NK-92 (cell line): ENCODE results near the gene ADIPOR2.
"Not testable (repeated sequence)": the region's sequence is repeated elsewhere in the genome, so short reads cannot be mapped to it uniquely, and the experiment has no call there.

Source experiments
- DNase-seq: peaks from one replicate; lab custom pipeline; 2025; ENCODE audit not compliant: unreplicated experiment; lab: John Stamatoyannopoulos, UW

Gene ADIPOR2

DNA sequence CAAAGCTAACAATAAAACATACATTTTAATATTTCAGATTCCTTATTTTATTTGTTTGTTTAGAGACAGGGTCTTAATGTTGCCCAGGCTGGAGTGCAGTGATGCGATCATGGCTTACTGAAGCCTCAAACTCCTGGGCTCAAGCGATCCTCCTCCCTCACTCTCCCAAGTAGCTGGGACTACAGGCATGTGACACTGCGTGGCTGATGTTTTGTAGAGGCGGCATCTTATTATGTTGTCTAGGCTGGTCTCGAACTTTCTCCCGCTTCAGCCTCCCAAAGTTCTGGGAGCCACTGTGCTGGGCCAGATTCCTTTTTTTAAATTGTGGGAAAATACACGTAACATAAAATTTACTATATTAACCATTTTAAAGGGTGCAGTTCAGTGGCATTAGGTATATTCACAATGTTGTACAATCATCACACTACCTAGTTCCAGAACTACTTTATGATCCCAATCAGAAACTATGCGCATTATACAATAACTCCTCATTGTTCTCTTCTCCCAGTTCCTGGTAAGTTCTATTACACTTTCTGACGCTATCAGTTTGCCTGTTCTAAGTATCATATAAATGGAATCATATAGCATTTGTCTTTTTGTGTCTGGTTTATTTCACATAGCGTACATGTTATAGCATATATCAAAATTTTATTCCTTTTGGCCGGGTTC, 40.3 kb downstream of the ADIPOR2 start:
- DNase-seq: no peak

DNA sequence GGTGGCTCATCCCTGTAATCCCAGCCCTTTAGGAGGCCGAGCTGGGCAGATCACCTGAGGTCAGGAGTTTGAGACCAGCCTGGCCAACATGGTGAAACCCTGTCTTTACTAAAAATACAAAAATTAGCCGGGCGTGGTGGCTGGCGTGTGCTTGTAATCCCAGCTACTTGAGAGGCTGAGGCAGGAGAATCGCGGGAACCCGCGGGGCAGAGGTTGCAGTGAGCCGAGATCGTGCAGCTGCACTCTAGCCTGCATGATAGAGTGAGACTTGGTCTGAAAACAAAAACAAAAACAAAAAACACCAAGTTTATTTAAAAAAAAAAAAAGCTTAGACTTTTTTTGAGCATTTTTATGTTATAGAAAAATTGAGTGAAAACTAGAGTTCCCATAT, 40.8 kb downstream of the ADIPOR2 start:
- not testable (repeated sequence) for DNase-seq

DNA sequence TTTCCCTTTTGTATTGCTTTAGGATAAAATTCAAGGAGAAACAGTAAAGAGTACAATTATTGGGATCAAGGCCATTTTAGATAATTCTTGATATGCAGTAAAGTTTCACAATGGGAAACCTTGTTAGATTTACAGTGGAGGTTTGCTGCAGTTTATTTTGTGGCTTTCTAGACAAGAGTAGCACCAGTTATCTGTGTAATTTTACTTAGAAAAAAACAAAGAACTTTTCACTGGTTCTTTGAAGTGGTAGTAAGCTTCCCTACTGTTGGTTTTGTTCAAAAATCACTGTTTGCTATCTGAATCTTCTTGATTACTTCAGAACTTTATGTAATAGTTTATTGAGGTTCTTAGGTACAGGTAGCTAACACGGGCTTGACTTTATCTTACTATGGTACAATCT, 42.0 kb downstream of the ADIPOR2 start:
- DNase-seq: no peak

DNA sequence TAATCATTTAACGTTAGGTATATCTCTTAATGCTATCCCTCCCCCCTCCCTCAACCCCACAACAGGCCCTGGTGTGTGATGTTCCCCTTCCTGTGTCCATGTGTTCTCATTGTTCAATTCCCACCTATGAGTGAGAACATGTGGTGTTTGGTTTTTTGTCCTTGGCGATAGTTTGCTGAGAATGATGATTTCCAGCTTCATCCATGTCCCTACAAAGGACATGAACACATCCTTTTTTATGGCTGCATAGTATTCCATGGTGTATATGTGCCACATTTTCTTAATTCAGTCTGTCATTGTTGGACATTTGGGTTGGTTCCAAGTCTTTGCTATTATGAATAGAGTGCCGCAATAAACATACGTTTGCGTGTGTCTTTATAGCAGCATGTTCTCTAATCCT, 42.8 kb downstream of the ADIPOR2 start:
- DNase-seq: not testable (repeated sequence)

DNA sequence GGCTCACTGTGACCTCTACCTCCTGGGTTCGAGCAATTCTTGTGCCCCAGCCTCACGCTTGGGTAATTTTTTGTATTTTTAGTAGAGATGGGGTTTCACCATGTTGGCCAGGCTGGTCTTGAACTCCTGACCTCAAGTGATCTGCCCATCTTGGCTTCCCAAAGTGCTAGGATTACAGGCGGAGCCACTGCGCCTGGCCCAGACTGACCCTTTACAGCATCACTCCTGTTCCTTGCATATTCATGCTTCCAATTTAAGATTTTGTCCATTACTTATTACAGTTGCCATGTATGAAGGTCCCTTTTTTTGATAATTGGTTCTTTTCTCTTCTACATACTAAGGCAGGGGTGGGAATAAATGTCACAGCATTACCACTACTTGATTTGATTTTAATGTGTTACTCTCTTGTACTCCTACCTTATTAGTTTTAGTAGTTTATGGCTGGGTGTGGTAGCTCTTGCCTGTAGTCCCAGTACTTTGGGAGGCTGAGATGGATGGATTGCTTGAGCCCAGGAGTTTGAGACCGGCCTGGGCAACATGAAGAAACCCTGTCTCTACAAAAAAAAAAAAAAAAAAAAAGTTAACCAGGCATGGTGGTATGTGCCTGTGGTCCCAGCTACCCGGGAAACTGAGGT, 46.9 kb downstream of the ADIPOR2 start:
- DNase-seq: no peak

DNA sequence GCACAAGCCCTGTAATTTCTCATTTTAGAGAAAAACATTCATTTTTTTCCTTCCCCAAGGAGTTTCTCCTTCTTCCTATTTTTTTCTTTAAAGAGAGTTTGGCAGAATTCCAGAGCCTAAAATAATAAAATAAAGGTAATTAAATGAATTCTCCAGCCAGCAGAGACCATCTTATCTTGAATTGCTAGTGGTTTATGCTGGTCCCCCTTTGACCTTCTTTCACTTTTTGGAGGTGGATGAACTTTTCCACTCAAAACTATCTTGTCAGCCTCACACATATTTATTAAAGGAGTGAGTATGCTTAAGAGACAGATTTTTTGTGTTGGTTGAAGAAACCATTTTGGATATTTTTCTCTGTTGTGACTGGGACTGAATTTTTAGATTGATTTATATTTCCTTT, 47.6 kb downstream of the ADIPOR2 start:
- DNase-seq: no peak

DNA sequence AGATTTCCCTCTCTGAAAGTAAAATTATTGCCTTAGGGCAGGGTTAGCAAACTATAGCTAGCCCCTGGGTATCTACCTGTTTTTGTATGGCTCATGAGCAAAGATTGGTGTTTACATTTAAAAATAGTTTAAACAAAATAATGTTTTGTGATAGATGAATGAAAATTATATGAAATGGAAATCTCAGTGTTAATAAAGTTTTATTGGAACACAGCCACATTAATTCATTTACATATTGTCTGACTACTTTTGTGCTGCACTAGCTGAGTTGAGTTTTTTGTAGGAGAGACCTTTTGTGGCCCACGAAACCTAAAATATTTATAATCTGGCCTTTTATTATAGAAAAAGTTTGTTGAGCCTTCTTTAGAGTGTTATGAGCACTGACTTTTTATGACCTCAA, 48.5 kb downstream of the ADIPOR2 start:
- no peak for DNase-seq

DNA sequence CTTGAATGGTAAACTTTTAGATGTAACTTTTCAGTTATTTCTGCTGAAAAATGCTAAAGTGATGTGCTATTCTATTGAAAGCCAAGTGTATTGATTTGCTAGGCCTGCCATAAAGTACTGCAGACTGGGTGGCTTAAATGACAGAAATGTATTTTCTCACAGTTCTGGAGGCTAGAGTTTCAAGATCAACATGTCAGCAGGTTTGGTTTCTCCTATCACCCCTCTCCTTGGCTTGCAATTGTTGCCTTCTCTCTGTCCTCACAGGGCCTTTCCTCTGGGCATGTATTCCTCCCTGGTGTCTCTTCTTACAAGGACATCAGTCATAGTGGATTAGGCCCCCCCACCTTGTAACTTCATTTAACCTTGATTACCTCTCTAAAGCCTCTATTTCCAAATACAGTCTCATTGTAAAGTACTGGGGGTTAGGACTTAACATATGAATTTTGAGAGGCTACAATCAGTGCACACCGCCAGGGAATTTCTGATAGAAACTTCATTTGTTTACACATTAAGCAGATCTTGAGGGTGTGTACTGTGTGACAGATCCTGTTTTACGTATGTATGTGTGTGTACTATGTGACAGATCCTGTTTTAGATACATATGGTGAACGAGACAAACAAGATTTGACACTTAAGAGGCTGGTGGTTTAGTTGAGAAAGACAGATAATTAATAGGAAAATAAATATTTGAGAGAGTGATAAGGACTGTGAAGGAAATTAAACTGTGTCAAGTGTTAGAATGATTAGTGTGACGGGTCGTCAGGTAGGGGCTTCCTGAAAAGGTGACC, 49.5 kb downstream of the ADIPOR2 start:
- DNase-seq: no peak

DNA sequence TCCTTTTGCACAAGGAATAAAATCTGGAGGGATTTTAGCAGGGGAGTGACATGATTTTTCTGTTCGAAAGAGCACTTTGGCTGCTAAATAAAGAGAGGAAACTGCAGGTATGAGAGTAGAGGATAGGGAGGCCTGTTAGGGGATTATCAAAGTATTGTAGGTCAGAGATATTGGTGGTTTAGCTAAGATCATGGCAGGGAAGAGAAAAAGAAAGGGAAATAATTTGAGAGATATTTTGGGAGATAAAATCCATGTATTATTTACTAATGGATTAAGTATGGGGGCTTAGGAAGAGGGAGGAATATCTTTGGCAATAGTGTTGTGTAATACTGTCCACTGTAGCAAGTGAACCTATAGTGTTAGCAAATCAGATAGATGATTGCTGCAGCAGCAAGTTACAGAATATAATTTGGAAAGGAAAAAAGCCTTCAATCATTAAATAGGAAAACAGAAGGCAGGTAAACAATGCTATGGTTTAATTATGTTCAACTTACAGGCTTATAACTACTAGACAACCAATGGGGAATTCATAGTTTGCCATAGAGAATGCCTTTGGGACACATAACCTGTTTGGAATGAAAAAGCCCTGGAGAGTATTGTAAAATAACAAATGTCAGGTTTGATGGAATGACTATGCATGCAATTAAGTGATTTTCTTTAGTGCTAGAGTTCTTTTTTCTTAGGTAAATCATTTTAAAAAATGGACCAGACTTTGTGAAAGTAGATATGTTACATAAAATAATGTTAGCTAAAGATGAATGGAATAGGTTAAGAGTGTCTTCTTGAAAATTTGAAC, 50.5 kb downstream of the ADIPOR2 start:
- DNase-seq: no peak

DNA sequence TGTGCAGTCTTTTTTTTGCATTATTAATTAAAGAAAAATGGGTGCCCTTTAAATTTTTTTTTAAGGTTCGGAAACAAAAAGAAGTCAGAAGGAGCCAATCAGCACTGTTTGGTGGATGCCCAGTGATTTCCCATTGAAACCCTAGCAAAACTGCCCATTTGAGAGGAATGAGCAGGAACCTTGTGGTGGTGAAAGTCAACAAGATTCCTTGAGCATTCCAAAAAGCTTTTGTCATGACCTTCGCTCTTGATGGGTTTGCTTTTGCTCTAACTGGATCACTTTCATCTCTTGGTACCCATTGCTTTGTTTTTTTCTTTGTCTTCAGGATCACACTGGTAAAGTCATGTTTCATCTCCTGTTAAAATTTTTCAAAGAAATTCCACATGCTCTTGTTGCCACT, 54.1 kb downstream of the ADIPOR2 start:
- DNase-seq: no peak

DNA sequence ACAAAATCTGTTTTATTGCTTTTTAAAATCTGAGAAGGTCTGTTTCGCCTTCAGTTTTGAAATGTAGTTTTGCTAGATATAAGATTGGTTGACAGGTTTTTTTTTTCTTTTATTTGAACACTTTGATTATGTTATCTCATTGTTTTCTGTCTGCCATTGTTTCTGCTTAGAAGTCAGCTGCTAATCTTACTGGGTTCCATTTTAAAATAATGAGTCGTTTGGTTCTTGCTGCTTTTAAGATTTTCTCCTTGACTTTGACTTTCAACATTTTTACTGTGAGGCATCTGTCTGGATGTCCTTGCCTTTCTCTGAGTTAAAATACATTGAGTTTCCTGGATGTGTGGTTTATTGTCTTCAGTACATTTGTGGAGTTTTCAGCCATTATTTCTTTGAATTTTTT, 56.7 kb downstream of the ADIPOR2 start:
- no peak for DNase-seq

DNA sequence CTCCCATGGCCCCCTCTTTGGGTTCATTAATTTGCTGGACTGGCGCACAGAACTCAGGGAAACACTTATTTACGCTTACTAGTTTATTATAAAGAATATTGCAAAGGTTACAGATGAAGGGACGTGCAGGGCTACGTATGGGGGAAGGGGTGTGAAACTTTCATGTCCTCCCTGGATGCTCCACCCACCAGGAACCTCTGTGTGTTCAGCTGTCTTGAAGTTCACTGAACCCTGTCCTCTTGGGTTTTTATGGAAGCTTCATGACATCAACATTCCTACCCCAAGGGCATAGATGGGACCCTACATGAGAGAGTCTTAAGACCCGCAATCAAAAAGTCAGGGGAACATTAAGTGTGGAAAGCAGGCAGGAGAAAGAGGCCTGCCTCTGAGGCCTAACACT, 58.1 kb downstream of the ADIPOR2 start:
- no peak for DNase-seq

DNA sequence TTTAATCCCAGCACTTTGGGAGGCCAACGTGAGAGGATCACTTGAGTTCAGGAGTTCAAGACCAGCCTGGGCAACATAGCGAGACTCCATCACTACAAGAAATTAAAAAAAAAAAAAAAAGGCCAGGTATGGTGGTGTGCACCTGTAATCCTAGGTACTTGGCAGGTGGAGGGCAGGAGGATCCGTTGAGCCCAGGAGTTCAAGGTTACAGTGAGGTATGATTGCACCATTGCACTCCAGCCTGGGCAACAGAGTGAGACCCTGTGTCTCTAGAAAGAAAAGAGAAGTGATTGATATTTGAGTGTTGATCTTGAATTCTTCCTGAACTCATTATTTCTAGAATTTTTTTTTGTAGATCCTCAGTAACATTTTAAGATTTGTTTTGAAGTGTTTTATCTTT, 59.4 kb downstream of the ADIPOR2 start:
- DNase-seq: no peak

DNA sequence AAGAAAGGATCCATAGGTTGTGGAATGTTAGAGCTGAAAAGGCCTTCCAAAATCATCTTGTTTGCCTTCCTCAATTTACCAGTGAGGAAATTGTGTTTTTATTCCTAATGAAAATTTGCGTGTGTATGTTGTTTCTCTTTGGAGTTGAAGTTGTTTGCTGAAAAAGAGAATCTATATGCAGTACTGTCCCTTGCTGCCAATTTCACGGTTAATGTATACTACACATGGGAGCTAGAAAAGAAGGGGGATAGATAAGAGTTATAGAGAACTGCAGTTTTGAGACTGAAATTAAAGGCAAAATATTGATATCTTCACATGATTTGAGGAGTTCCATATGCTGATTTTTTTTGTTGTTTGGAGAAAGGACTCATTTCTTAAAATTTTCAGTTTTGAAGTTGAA, 67.5 kb downstream of the ADIPOR2 start:
- DNase-seq: no peak

DNA sequence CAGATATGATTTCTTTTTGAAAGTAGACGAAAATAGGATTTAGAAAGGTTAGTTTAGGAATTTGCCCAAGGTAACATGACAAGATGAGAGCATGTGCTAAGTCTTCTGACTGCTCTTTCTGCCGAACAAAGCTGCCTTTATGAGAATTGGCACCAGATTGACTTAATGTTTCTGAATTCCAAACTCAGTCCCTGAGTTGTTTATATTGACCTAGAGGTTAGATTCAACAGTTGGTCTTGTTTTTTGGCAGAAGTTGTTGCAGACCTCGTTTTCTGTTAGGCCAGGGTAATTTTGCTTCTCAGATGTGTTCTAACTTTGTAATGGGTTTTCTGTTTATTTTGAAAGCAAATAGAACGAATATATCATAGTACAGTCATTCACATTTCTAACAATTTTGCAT, 68.0 kb downstream of the ADIPOR2 start:
- no peak for DNase-seq

DNA sequence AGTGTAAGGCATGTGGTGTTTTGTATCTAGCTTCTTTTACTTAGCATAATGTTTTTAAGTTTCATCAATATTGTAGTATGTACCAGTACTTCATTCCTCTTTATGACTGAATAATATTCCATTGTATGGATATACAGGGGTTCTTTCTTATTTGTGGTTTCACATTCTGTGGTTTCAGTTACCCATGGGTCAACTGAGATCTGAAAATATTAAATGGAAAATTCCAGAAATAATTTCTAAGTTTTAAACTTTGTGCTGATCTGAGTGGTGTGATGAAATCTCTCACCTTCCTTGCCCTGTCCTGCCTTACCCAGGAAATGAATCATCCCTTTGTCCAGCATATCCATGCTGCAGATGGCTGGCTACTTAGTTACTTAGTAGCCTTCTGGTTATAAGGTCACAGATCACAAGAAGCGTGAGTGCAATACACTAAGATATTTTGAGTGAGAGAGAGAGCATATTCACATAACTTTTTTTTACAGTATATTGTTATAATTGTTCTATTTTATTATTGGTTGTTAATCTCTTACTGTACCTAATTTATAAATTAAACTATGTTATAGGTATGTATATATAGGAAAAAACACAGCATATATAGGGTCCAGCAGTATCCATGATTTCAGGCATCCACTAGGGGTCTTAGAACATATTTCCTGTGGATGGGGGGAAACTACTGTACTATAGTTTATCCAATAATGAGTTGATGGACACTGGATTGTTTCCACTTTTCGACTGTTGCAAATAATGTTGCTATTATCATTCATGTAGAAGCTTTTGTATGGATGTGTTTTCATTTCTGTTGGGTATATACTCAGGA, 69.9 kb downstream of the ADIPOR2 start:
- no peak for DNase-seq

DNA sequence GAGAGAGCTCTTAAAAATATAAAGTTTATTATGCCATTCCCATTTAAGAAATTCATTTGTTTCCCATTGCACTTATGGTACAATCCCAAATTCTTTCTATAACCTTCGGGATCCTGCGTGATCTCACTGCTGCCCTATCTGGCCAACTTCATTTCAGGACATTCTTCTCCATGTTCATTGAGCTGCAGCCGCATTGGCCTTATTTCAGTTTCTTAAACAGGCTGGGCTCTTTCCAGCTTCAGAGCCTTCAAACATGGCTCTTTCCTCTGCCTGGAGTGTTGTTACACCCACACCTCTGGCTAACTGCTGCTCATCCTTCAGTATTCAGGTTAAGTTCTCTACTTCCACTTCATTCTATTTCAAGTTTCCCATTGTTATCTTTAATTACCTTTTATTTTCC, 71.0 kb downstream of the ADIPOR2 start:
- no peak for DNase-seq

DNA sequence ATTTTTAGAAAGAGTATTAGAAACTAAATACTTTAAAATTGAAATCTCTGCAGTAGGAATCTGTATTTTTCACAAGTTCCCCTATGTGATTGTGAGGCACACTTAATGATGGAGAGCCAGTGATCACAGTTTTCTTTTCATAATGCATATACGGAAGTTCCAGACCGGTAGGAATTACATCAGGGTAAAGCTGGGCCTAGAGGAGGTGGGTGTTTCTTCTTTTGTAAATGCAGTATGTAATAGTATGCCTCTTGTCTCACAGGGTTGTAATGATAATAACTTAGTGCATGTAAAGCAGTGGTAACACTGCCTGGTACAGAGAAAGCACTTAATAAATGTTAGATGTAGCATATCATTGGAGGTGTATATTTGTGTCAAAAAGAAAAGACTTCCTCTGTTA, 72.3 kb downstream of the ADIPOR2 start:
- no peak for DNase-seq

DNA sequence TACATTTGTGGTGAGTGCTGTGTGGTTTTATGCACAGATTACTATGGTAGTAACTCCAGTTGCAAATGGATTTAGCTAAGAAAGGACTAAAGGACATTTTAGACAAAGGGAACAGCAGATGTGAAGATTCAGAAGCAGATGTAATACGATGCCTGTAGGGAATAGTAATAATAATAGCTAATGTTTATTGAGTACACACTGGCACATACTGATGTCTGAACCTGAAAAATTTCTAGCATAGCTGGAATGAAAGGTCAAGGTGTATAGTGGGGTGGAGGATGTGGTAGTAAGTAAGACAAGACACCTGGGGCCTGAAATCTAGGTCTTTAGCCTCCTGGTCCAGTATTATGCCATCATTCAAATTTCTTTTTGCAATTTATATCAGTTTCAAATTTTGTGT, 75.2 kb downstream of the ADIPOR2 start:
- no peak for DNase-seq

DNA sequence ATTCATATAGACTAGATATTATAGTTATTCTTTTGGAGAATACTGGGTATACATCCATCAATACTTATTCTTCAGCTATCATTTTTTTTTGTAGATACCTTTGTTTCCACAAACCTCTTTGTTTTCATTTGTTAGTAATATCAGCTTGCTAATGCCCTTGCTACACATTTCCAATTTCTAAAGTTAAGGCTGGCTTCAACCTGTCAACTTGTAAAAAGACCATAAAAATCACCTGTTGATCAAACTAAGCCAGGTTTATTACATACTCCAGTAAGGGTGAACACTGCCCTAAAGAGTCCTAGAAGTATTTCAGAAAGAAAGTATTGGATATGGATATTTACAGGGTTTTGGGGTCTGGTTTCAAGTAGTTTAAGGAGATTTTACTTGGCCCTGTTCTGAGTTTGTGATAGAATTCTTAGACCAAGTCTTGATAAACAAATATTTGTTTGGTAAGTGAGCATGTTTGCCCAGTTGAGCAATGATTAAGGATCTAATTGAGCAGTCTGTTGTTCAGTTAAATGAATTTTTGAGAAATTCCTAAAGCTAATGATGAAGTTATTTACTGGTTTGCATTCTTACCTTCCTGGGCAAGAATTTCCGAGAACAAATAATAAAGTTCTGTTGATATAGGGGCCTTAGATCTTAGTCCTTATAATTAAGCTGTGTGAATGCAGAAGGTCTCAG, 76.7 kb downstream of the ADIPOR2 start:
- no peak for DNase-seq
